NCI-H2107 treated with DMSO at 0.1 percent for 48 hours (cell line): ENCODE results near the gene TEDC2.
"Not testable (repeated sequence)": the region's sequence is repeated elsewhere in the genome, so short reads cannot be mapped to it uniquely, and the experiment has no call there.

Source experiments
- DNase-seq: peaks from one replicate; lab custom pipeline; 2025; ENCODE audit not compliant: unreplicated experiment; lab: John Stamatoyannopoulos, UW

Gene TEDC2

GRCh38 chr16:2437032-2437790 lies 22.7 kb upstream of the TEDC2 start:
- DNase-seq = no peak

GRCh38 chr16:2438121-2438520 lies 21.8 kb upstream of the TEDC2 start:
- no peak for DNase-seq

- no peak for DNase-seq
Measured at GRCh38 chr16:2439598-2439997, 20.3 kb upstream of the TEDC2 start.

GRCh38 chr16:2441143-2441804 lies 18.6 kb upstream of the TEDC2 start:
- not testable (repeated sequence) for DNase-seq

- no peak for DNase-seq
Measured at GRCh38 chr16:2443555-2443954, 16.4 kb upstream of the TEDC2 start.

- DNase-seq = no peak
Measured at GRCh38 chr16:2447920-2448583, 11.9 kb upstream of the TEDC2 start.

- DNase-seq = no peak
Measured at GRCh38 chr16:2449118-2449517, 10.8 kb upstream of the TEDC2 start.

GRCh38 chr16:2450535-2450934 lies 9.4 kb upstream of the TEDC2 start:
- DNase-seq = no peak

GRCh38 chr16:2450975-2451381 lies 8.9 kb upstream of the TEDC2 start:
- no peak for DNase-seq

GRCh38 chr16:2451851-2452320 lies 8.0 kb upstream of the TEDC2 start:
- no peak for DNase-seq

GRCh38 chr16:2452650-2453049 lies 7.3 kb upstream of the TEDC2 start:
- DNase-seq = no peak

GRCh38 chr16:2455081-2455845 lies 4.6 kb upstream of the TEDC2 start:
- DNase-seq = no peak

- no peak for DNase-seq
Measured at GRCh38 chr16:2456551-2457153, 3.3 kb upstream of the TEDC2 start.

GRCh38 chr16:2457267-2457666 lies 2.6 kb upstream of the TEDC2 start:
- no peak for DNase-seq

- no peak for DNase-seq
Measured at GRCh38 chr16:2457946-2458345, 2.0 kb upstream of the TEDC2 start.

- no peak for DNase-seq
Measured at GRCh38 chr16:2458887-2459646, 842 bp upstream of the TEDC2 start.

GRCh38 chr16:2460391-2460713 lies 443 bp downstream of the TEDC2 start:
- no peak for DNase-seq

- DNase-seq = no peak
Measured at GRCh38 chr16:2460916-2461315, 1.0 kb downstream of the TEDC2 start.

GRCh38 chr16:2462031-2462866 lies 2.3 kb downstream of the TEDC2 start:
- no peak for DNase-seq
